DOHH2 (cell line): ENCODE results near the gene ATP11A.

Source experiments
- H3F3A ChIP-seq: fragments of 200-600 bp; sonication (generic), shearing (Covaris generic); 2 replicates; pipeline ENCODE4 v1.6.0; 2016; ENCODE audit warnings: antibody characterized with exemption, mild to moderate bottlenecking; ENCODE audit not compliant: control insufficient read depth, insufficient read depth
- H3K27ac ChIP-seq: fragments of 200-600 bp; sonication (generic); 2 replicates; pipeline ENCODE4 v1.5.1; 2014; ENCODE audit warnings: low read depth, mild to moderate bottlenecking, low read length, moderate library complexity
- H3K27me3 ChIP-seq: fragments of 200-600 bp; sonication (generic); 2 replicates; pipeline ENCODE4 v1.6.1; 2014; ENCODE audit warnings: mild to moderate bottlenecking, low read length, mixed read lengths; ENCODE audit not compliant: control insufficient read depth
- H3K36me3 ChIP-seq: fragments of 200-600 bp; sonication (generic); 2 replicates; pipeline ENCODE4 v1.6.1; 2014; ENCODE audit warnings: mild to moderate bottlenecking, low read length, moderate library complexity, mixed read lengths; ENCODE audit not compliant: control insufficient read depth
- H3K4me1 ChIP-seq: fragments of 200-600 bp; sonication (generic); 2 replicates; pipeline ENCODE4 v1.6.1; 2014; ENCODE audit warnings: mild to moderate bottlenecking, low read length, mixed read lengths; ENCODE audit not compliant: control insufficient read depth
- H3K4me2 ChIP-seq: fragments of 200-600 bp; sonication (generic); 2 replicates; pipeline ENCODE4 v1.6.0; 2014; ENCODE audit warnings: mild to moderate bottlenecking, low read length, moderate library complexity
- H3K4me3 ChIP-seq: fragments of 200-600 bp; sonication (generic); 2 replicates; pipeline ENCODE4 v1.5.1; 2014; ENCODE audit warnings: mild to moderate bottlenecking, low read length, mixed read lengths
- H3K79me2 ChIP-seq: fragments of 200-600 bp; sonication (generic); 2 replicates; pipeline ENCODE4 v1.6.1; 2014; ENCODE audit warnings: mild to moderate bottlenecking, low read length, mixed read lengths; ENCODE audit not compliant: control insufficient read depth
- H3K9me2 ChIP-seq: fragments of 200-600 bp; sonication (generic); replicated peaks from 2 replicates; pipeline ENCODE4 v1.6.1; 2014; ENCODE audit warnings: mild to moderate bottlenecking, low read length, mixed read lengths; ENCODE audit not compliant: control insufficient read depth
- H3K9me3 ChIP-seq: fragments of 200-600 bp; sonication (generic); 2 replicates; pipeline ENCODE4 v1.6.1; 2014; ENCODE audit warnings: antibody characterized with exemption, low read length, mixed read lengths; ENCODE audit not compliant: control insufficient read depth, insufficient read depth
- H4K20me1 ChIP-seq: fragments of 200-600 bp; sonication (generic); 2 replicates; pipeline ENCODE4 v1.6.0; 2014; ENCODE audit warnings: low read depth, mild to moderate bottlenecking, antibody characterized with exemption, low read length, moderate library complexity; ENCODE audit not compliant: control insufficient read depth, insufficient read depth
- EZH2phosphoT487 ChIP-seq: fragments of 200-600 bp; sonication (generic); IDR thresholded peaks from 2 replicates; pipeline ENCODE4 v1.6.1; 2017; ENCODE audit warnings: borderline replicate concordance, mild to moderate bottlenecking, antibody characterized with exemption, low read length, moderate library complexity, mixed read lengths
- TF ChIP-seq, protein P1 (sequence below): fragments of 200-600 bp; sonication (generic); IDR thresholded peaks from one replicate; pipeline ENCODE4 v1.5.1; 2014; ENCODE audit warnings: antibody characterized with exemption, mild to moderate bottlenecking, low read depth, low read length; ENCODE audit not compliant: poor library complexity, severe bottlenecking

Gene ATP11A

DNA sequence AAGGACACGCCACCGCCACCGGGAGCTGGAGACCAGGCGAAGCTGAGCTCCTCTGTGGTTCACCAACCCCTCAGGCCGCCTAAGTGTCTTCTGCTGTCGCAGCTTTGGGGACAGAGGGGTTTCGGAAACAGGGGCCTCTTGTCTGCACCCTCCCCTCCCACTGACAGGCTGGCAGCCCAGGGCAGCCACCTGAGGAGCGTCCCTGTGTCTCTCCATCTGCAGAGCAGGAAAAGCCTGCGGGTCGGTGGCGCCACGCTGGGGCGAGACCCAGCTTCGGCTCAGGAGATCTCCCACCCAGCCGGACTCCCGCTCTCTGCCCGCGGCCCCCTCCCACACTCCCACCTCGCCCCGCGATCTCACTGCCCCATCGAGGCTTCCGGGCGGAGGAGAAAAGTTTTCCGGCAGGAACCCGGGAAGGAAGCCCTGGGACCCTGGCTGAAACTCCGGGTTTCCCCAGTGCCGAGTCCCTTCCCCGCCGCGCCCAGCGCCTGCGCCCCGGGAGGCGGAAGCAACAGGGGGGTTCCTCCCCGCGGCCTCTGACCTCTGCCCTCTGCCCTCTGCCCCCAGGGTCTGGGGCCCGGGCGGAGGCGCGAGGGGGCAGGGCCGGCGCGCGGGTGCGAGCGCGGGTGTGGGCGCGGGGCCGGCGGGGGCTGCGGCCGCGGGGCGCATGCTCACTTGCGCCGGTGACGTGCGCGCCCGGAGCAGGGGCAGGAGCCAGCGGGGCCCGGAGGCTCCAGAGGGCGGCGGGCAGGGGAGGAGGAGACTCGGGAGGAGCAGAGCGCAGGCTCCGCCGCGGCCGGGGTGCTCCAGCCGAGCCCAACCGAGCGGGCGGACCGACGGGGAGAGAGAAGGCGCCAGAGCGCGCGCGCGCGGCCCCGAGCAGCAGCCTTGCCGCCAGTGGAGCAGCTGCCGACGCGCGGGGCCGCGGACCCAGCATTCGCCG lies at the start of gene ATP11A:
ATP11A (plus strand) TSS at position 736 of the 943 bp plus-strand sequence. CDS start 379 bp downstream, outside the sequence.
- Histone ChIP-seq H3K4me3 (peak within 1 kb of the TSS; percentile 74), H3K36me3 (no peaks in the 10 kb centered on the region), H3K4me1 (peaks cover 44% of the 10 kb centered on the region), H3K9me2 (no peaks in the 10 kb centered on the region), H3K27me3 (no peaks in the 10 kb centered on the region), H3K4me2 (peak within 1 kb of the TSS; percentile 84), H3K79me2 (peaks cover 41% of the 10 kb centered on the region), H4K20me1 (peaks cover 21% of the 10 kb centered on the region), H3F3A (peaks cover 2% of the 10 kb centered on the region; the same call in 1 of the 2 replicates), H3K27ac (peak within 1 kb of the TSS; percentile 34), H3K9me3 (no peaks in the 10 kb centered on the region)
- TF ChIP-seq, protein P1, sequence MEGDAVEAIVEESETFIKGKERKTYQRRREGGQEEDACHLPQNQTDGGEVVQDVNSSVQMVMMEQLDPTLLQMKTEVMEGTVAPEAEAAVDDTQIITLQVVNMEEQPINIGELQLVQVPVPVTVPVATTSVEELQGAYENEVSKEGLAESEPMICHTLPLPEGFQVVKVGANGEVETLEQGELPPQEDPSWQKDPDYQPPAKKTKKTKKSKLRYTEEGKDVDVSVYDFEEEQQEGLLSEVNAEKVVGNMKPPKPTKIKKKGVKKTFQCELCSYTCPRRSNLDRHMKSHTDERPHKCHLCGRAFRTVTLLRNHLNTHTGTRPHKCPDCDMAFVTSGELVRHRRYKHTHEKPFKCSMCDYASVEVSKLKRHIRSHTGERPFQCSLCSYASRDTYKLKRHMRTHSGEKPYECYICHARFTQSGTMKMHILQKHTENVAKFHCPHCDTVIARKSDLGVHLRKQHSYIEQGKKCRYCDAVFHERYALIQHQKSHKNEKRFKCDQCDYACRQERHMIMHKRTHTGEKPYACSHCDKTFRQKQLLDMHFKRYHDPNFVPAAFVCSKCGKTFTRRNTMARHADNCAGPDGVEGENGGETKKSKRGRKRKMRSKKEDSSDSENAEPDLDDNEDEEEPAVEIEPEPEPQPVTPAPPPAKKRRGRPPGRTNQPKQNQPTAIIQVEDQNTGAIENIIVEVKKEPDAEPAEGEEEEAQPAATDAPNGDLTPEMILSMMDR, result no peak
- TF ChIP-seq EZH2phosphoT487, result no peak

DNA sequence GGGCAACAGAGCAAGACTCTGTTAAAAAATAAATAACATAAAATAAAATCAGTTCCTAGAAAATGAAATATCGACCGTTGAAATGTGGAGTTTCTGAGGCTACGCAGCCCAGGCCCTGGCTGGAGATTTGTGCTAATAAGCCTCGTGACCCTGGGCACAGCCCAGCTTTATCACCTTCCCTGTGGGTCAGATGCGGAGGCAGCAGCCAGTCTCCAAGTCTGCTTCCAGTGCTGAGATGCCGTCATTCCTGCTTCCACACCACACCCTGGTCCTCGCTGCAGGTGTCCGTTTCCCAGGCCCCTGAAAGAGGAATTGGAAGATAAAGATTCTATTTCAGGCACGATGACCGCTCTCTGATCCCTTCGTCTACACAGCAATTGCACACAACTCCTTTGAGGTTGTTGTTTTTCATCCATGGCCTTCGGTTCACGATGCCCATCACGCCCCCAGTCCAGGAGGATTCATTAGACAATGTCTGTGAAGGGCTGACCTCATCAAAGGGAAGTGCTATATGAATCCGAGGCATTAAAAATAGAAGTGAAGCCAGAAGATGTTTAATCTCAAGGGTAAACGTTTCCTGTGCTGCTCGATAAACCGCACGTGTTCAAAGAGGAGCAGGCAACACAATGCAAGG lies 48.3 kb upstream of the ATP11A start:
- H3K9me2 ChIP-seq, result no peaks in the 10 kb centered on the region
- no peaks in the 10 kb centered on the region for H4K20me1 ChIP-seq
- no peaks in the 10 kb centered on the region for H3K9me3 ChIP-seq
- TF ChIP-seq, protein P1, result no peak
- no peak for TF ChIP-seq EZH2phosphoT487
- H3K27ac ChIP-seq, result no peak overlapping the region
- no peak overlapping the region for H3K4me3 ChIP-seq
- H3K79me2 ChIP-seq, result no peaks in the 10 kb centered on the region
- H3K4me1 ChIP-seq, result peaks cover 10% of the 10 kb centered on the region; the same call in 1 of the 2 replicates
- peak overlapping the region; percentile 8; the same call in 1 of the 2 replicates for H3K4me2 ChIP-seq
- no peaks in the 10 kb centered on the region for H3K36me3 ChIP-seq
- no peaks in the 10 kb centered on the region for H3F3A ChIP-seq
- H3K27me3 ChIP-seq, result peaks cover 14% of the 10 kb centered on the region

DNA sequence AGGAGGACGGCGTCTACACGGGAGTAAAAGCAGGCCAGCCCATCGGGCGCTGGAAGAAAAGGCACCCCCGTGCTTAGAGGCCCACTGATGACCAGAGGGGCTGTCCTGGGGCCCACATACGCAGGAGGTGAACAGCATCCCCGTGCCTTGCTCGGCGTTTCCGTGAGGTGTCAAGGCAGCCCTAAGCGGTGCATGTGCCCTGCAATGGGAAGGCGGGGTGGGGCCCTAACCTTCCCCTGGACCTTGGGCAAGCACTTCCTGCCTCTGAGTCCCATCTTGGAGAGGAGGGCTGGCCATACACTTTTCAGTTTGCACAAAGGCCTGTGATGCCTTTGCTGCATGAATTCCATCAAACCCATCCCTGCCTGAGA lies 47.8 kb upstream of the ATP11A start:
- H3K4me3 ChIP-seq, result no peak overlapping the region
- H3K79me2 ChIP-seq, result no peaks in the 10 kb centered on the region
- peaks cover 14% of the 10 kb centered on the region for H3K27me3 ChIP-seq
- H3K27ac ChIP-seq, result no peak overlapping the region
- H3F3A ChIP-seq, result no peaks in the 10 kb centered on the region
- no peak overlapping the region; the same call in 1 of the 2 replicates for H3K4me2 ChIP-seq
- no peaks in the 10 kb centered on the region for H4K20me1 ChIP-seq
- H3K9me3 ChIP-seq, result no peaks in the 10 kb centered on the region
- peaks cover 10% of the 10 kb centered on the region; the same call in 1 of the 2 replicates for H3K4me1 ChIP-seq
- TF ChIP-seq, protein P1, result no peak
- no peak for TF ChIP-seq EZH2phosphoT487
- no peaks in the 10 kb centered on the region for H3K9me2 ChIP-seq
- no peaks in the 10 kb centered on the region for H3K36me3 ChIP-seq
